Keratinocyte (primary cell): ENCODE measurements around the gene DNASE1L3. TPM values are rescaled to one million over a fixed set of nuclear protein-coding genes. Genes with fewer than 3 reads are reported as not detected.

Experiments used
- DNase-seq: peaks from one replicate; pipeline ENCODE4 v3.0.0-alpha.2; 2011; ENCODE audit warnings: low read depth, missing footprints, low spot score
- FAIRE-seq: peaks from 2 replicates; lab custom pipeline; 2011; peaks lifted over from hg19 to GRCh38; lab: Jason Lieb, UNC
- H2AFZ ChIP-seq: 2 replicates; pipeline ENCODE4 v1.6.0; 2012; ENCODE audit warnings: low read length, control low read depth, inconsistent platforms; ENCODE audit not compliant: control insufficient read depth
- H3K27ac ChIP-seq: 2 replicates; pipeline ENCODE4 v1.5.1; 2011; ENCODE audit warnings: low read length; ENCODE audit not compliant: control insufficient read depth, insufficient read depth
- H3K27me3 ChIP-seq: 3 replicates; pipeline ENCODE4 v1.6.0; 2011; ENCODE audit warnings: low read length; ENCODE audit not compliant: control insufficient read depth, insufficient read depth; ENCODE audit errors: extremely low read depth
- H3K36me3 ChIP-seq, 2 experiments: 2 replicates in 1 of 2; 3 replicates in 1 of 2; pipeline ENCODE4 v1.5.1; 2011; ENCODE audit warnings: low read length in 2 of 2, mild to moderate bottlenecking in 1 of 2; ENCODE audit not compliant: control insufficient read depth in 2 of 2, insufficient read depth in 2 of 2; ENCODE audit errors: extremely low read depth in 1 of 2
- H3K4me1 ChIP-seq: 3 replicates; pipeline ENCODE4 v1.5.1; 2011; ENCODE audit warnings: low read length; ENCODE audit not compliant: control insufficient read depth, insufficient read depth; ENCODE audit errors: extremely low read depth
- H3K4me2 ChIP-seq: 3 replicates; pipeline ENCODE4 v1.6.0; 2011; ENCODE audit warnings: low read depth, low read length; ENCODE audit not compliant: control insufficient read depth, insufficient read depth; ENCODE audit errors: extremely low read depth
- H3K4me3 ChIP-seq, 3 experiments: fragments of 200-600 bp in 1 of 3; sonication (generic) in 1 of 3; 2 replicates in 2 of 3; 3 replicates in 1 of 3; pipeline ENCODE4 v1.5.1; 2011 to 2016; ENCODE audit warnings: low read length in 3 of 3, mild to moderate bottlenecking in 3 of 3, control low read depth in 2 of 3, inconsistent platforms in 1 of 3, low read depth in 1 of 3, mixed read lengths in 1 of 3, mixed run types in 1 of 3, moderate library complexity in 1 of 3; ENCODE audit not compliant: control insufficient read depth in 2 of 3, insufficient read depth in 2 of 3; ENCODE audit errors: extremely low read depth in 1 of 3
- H3K79me2 ChIP-seq: 2 replicates; pipeline ENCODE4 v1.6.0; 2012; ENCODE audit warnings: low read length; ENCODE audit not compliant: control insufficient read depth, insufficient read depth
- H3K9ac ChIP-seq: 3 replicates; pipeline ENCODE4 v1.6.0; 2011; ENCODE audit warnings: low read length; ENCODE audit not compliant: control insufficient read depth, insufficient read depth; ENCODE audit errors: extremely low read depth
- H3K9me1 ChIP-seq: 3 replicates; pipeline ENCODE4 v1.6.0; 2011; ENCODE audit warnings: low read length; ENCODE audit not compliant: control insufficient read depth, insufficient read depth; ENCODE audit errors: extremely low read depth
- H3K9me3 ChIP-seq: 2 replicates; pipeline ENCODE4 v1.5.1; 2012; ENCODE audit warnings: low read depth, low read length; ENCODE audit not compliant: control insufficient read depth
- H4K20me1 ChIP-seq: 3 replicates; pipeline ENCODE4 v1.6.0; 2011; ENCODE audit warnings: low read length; ENCODE audit not compliant: control insufficient read depth, insufficient read depth; ENCODE audit errors: extremely low read depth
- EZH2 ChIP-seq: IDR thresholded peaks from one replicate; pipeline ENCODE4 v1.6.1; 2012; ENCODE audit warnings: inconsistent platforms, mild to moderate bottlenecking, low read length, moderate library complexity
- dilution Hi-C: fragments of 300-500 bp; cut with MboI; formaldehyde crosslinking; loops from one replicate; pipeline ENCODE4 v1.7.0; 2020; ENCODE audit warnings: low sequenced_read_pairs; ENCODE audit not compliant: extremely low pct_ligation_motif_present
- polyA plus RNA-seq, 5 experiments: library from polyadenylated mRNA; depleted of rRNA in 3 of 5; stranded (reverse) in 3 of 5; stranded (forward) in 1 of 5; unstranded in 1 of 5; fragments of >200 nt; gene quantifications; 1 replicate in 1 of 5; 2 replicates in 3 of 5; 3 replicates in 1 of 5; pipeline versions ENCODE4 v1.2.1 to v1.2.3, GENCODE V29; 2011 to 2012; ENCODE audit warnings: missing spikeins in 2 of 5, low read depth in 1 of 5, low replicate concordance in 1 of 5
- TF ChIP-seq, protein P1 (sequence below), 3 experiments: IDR thresholded peaks in 1 of 3; conservative IDR thresholded peaks in 1 of 3; optimal IDR thresholded peaks in 1 of 3; 2 replicates in 2 of 3; 3 replicates in 1 of 3; pipeline versions ENCODE3 to v1.5.1; 2011; ENCODE audit warnings: low read length in 3 of 3, mild to moderate bottlenecking in 3 of 3, moderate library complexity in 2 of 3, control low read depth in 1 of 3, inconsistent platforms in 1 of 3; ENCODE audit not compliant: insufficient read depth in 2 of 3; ENCODE audit errors: extremely low read depth in 1 of 3

DNASE1L3 gene
- polyA plus RNA-seq, 1 donor (not counting 4 experiments of a cell fraction or from before 2014, with no cell fraction given): 1.9 TPM

DNA sequence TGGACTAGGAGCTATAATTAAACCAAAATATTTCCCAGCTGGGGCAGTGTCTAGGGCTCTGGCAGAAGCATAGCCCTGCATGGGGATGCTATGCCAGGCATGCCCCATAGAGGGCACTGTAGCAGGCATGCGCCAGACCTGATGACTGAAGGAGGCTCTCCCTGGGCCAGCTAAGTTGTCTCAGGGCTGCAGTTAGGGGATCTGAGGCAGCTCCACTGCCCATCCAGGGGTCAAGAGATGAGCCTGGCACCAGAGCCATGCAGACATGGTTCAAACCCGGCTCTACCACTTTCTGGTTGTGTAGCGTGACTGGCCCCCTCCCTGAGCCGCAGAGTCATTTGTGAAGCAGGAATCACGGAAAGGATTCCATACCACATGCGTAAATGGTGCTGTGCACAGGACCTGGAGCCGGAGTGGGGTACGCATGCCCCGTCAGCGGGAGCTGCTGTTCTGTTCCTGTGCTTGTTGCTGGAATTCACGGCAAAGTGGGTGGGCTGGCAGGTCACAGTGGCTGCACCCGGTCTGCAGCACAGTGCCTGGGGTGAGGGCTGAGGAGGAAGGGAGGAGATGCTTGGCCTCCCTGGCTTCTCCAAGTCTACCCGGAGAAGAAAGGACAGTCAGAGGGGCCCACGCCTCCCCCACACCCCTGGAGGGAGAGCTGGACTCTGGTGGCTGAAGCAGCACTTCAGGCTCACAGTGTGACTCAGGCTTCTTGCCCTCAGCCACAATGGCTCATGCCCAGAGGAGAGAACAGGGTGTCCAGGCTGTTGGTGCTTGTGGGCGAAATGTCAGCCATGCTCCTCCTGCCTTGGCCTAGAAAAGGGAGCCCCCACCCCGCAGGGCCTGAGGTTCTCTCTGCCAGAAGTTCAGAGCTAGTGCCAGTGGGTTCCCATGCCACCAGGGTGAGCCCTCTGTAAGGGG, 43.1 kb downstream of the DNASE1L3 start:
- no peaks in the 10 kb centered on the region for H3K4me1 ChIP-seq
- DNase-seq (no peak), FAIRE-seq (no peak)
- no peak overlapping the region for H3K27ac ChIP-seq
- H3K9me3 ChIP-seq: no peaks in the 10 kb centered on the region
- H3K4me2 ChIP-seq: no peak overlapping the region
- dilution Hi-C loops: no loop called here
- peaks cover 70 to 81% of the 10 kb centered on the region in 2 experiments for H3K36me3 ChIP-seq
- no peaks in the 10 kb centered on the region for H3K27me3 ChIP-seq
- peaks cover 4% of the 10 kb centered on the region for H3K9me1 ChIP-seq
- peaks cover 3% of the 10 kb centered on the region for H3K79me2 ChIP-seq
- TF ChIP-seq, protein P1, sequence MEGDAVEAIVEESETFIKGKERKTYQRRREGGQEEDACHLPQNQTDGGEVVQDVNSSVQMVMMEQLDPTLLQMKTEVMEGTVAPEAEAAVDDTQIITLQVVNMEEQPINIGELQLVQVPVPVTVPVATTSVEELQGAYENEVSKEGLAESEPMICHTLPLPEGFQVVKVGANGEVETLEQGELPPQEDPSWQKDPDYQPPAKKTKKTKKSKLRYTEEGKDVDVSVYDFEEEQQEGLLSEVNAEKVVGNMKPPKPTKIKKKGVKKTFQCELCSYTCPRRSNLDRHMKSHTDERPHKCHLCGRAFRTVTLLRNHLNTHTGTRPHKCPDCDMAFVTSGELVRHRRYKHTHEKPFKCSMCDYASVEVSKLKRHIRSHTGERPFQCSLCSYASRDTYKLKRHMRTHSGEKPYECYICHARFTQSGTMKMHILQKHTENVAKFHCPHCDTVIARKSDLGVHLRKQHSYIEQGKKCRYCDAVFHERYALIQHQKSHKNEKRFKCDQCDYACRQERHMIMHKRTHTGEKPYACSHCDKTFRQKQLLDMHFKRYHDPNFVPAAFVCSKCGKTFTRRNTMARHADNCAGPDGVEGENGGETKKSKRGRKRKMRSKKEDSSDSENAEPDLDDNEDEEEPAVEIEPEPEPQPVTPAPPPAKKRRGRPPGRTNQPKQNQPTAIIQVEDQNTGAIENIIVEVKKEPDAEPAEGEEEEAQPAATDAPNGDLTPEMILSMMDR (optimal IDR thresholded peaks at IDR 0.05 in 1 of 3, IDR thresholded peaks at IDR 0.05 in 1 of 3, conservative IDR thresholded peaks at IDR 0.05 in 1 of 3; ENCODE audit: extremely low read depth in 1 of 3, insufficient read depth in 2 of 3, low read length in 3 of 3): peak; percentile 86 to 94 (median 94)
- no peak for TF ChIP-seq EZH2
- H2AFZ ChIP-seq: no peak overlapping the region
- peaks cover 30% of the 10 kb centered on the region for H4K20me1 ChIP-seq
- no peak overlapping the region for H3K9ac ChIP-seq
- no peak overlapping the region for H3K4me3 ChIP-seq

GRCh38 chr3:58164906-58165821, 45.6 kb downstream of the DNASE1L3 start:
- dilution Hi-C loops: no loop called here
- peaks cover 5% of the 10 kb centered on the region for H3K79me2 ChIP-seq
- H3K4me2 ChIP-seq: no peak overlapping the region

More at GRCh38 chr3:58164906-58165821, 45.6 kb downstream of the DNASE1L3 start:
- H3K27me3 ChIP-seq: no peaks in the 10 kb centered on the region
- no peak overlapping the region for H2AFZ ChIP-seq
- peaks cover 19% of the 10 kb centered on the region for H3K4me1 ChIP-seq
- DNase-seq: no peak
- H3K9me1 ChIP-seq: peaks cover 4% of the 10 kb centered on the region
- peaks cover 21% of the 10 kb centered on the region for H4K20me1 ChIP-seq
- H3K9ac ChIP-seq: no peak overlapping the region
- H3K27ac ChIP-seq: no peak overlapping the region
- TF ChIP-seq EZH2: no peak
- TF ChIP-seq, protein P1 (optimal IDR thresholded peaks at IDR 0.05 in 1 of 3, IDR thresholded peaks at IDR 0.05 in 1 of 3, conservative IDR thresholded peaks at IDR 0.05 in 1 of 3; ENCODE audit: extremely low read depth in 1 of 3, insufficient read depth in 2 of 3, low read length in 3 of 3): no peak
- H3K4me3 ChIP-seq: no peak overlapping the region
- no peaks in the 10 kb centered on the region for H3K9me3 ChIP-seq
- peaks cover 62 to 80% of the 10 kb centered on the region in 2 experiments for H3K36me3 ChIP-seq
- FAIRE-seq: no peak
